CD4-positive, alpha-beta memory T cell (primary cell): Measurements from ENCODE around the gene ELMO1. TPM values are rescaled to one million over a fixed set of nuclear protein-coding genes. Genes with fewer than 3 reads are reported as not detected.

ENCODE experiments used
- CTCF ChIA-PET: fragments of 350-600 bp; sonication (Branson Sonifier 250); formaldehyde crosslinking; loops from one replicate; lab custom pipeline; 2021; ENCODE audit warnings: inconsistent platforms; ENCODE audit not compliant: partially characterized antibody; lab: Charles Lee
- POLR2A ChIA-PET: fragments of 350-600 bp; sonication (Branson Sonifier 250); formaldehyde crosslinking; loops from one replicate; lab custom pipeline; 2021; ENCODE audit not compliant: partially characterized antibody; lab: Charles Lee
- DNase-seq, 5 donors: peaks; one replicate each; pipeline versions ENCODE4 v3.0.0 to v3.0.0-alpha.2; 2020 to 2022; ENCODE audit warnings: mixed read lengths in 1 of 5
- H3K27ac ChIP-seq: one replicate; pipeline ENCODE4 v1.7.0; 2013; ENCODE audit warnings: low read depth, low read length
- H3K27me3 ChIP-seq: 2 replicates; pipeline ENCODE4 v1.7.0; 2013; ENCODE audit warnings: mild to moderate bottlenecking, low read length, moderate library complexity; ENCODE audit not compliant: insufficient read depth
- H3K36me3 ChIP-seq: 2 replicates; pipeline ENCODE4 v1.7.0; 2013; ENCODE audit warnings: mild to moderate bottlenecking, low read length, moderate library complexity; ENCODE audit not compliant: insufficient read depth
- H3K4me1 ChIP-seq: 2 replicates; pipeline ENCODE4 v1.7.0; 2013; ENCODE audit warnings: mild to moderate bottlenecking, low read length, moderate library complexity; ENCODE audit not compliant: insufficient read depth
- H3K4me3 ChIP-seq, 2 donors: one replicate each; pipeline ENCODE4 v1.7.0; 2013; ENCODE audit warnings: low read length in 2 of 2, mild to moderate bottlenecking in 1 of 2
- H3K9me3 ChIP-seq, 2 donors: one replicate each; pipeline ENCODE4 v1.7.0; 2013; ENCODE audit warnings: low read length in 2 of 2, control low read depth in 1 of 2; ENCODE audit not compliant: control insufficient read depth in 1 of 2
- H3K27ac Mint-ChIP-seq, 7 donors: one replicate each; pipeline ENCODE4 v1.8.0; 2020 to 2021; ENCODE audit warnings: mixed read lengths in 7 of 7, mild to moderate bottlenecking in 6 of 7, inconsistent platforms in 3 of 7, moderate library complexity in 3 of 7
- H3K27me3 Mint-ChIP-seq, 2 donors: one replicate each; pipeline ENCODE4 v1.8.0; 2020 to 2021; ENCODE audit warnings: mixed read lengths in 2 of 2
- H3K36me3 Mint-ChIP-seq, 2 donors: one replicate each; pipeline ENCODE4 v1.8.0; 2020 to 2021; ENCODE audit warnings: mixed read lengths in 2 of 2, inconsistent platforms in 1 of 2, mild to moderate bottlenecking in 1 of 2
- H3K4me1 Mint-ChIP-seq, 4 donors: one replicate each; pipeline ENCODE4 v1.8.0; 2020 to 2021; ENCODE audit warnings: mixed read lengths in 4 of 4, mild to moderate bottlenecking in 1 of 4
- H3K4me3 Mint-ChIP-seq, 8 donors: one replicate each; pipeline ENCODE4 v1.8.0; 2020 to 2021; ENCODE audit warnings: mixed read lengths in 8 of 8, mild to moderate bottlenecking in 7 of 8, moderate library complexity in 6 of 8, inconsistent platforms in 3 of 8
- H3K9me3 Mint-ChIP-seq, 8 donors: one replicate each; pipeline ENCODE4 v1.8.0; 2020 to 2021; ENCODE audit warnings: mixed read lengths in 8 of 8, mild to moderate bottlenecking in 5 of 8, inconsistent platforms in 3 of 8, moderate library complexity in 1 of 8
- intact Hi-C: fragments of 100-400 bp; cut with micrococcal nuclease; formaldehyde crosslinking; loops from one replicate; pipeline ENCODE4 v1.15.1; 2023
- polyA plus RNA-seq, 2 donors: library from polyadenylated mRNA; unstranded; fragments of 300-500 nt; fragmentation: Illumina TruSeq; gene quantifications; one replicate each; pipeline ENCODE4 v1.2.3, GENCODE V29; 2021
- total RNA-seq, 2 experiments: library from RNA; stranded (reverse); gene quantifications; one replicate each; pipeline ENCODE4 v1.2.3, GENCODE V29; 2021

The ELMO1 gene
- total and polyA plus RNA-seq, 4 experiments from 2014 or later: 45.1 to 131 (median 111) TPM

DNA sequence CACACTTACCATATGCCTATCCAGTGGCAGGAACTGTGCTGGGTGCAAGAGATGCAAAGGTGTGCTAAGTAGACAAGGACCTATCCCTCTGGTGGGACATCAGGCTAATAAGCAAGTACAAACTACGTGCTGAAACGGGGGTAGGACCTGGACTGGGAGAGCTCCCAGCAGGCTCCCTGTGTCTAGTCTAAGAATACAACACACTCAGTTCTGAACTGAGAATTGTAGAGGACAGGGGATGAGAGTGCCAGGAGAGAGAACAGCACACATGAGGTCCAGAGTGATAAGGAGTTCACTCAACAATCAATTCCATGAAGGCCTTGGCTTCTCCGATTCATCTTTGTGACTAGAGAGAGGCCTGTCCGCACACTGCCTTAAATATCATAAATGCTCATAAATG lies 253.7 kb downstream of the ELMO1 start:
- H3K9me3 Mint-ChIP-seq: peaks cover 0 to 2% (median 0%) of the 10 kb centered on the region in 8 donors
- intact Hi-C loops: loop anchor here (5.0 kb wide), 1 partner anchor 523 kb away; no protein-coding TSS in a partner anchor
- no peak for DNase-seq
- no peak overlapping the region for H3K4me3 Mint-ChIP-seq
- peak overlapping the region in 2 of 7 donors; percentile 35 to 44 for H3K27ac Mint-ChIP-seq
- peaks cover 15 to 25% (median 19%) of the 10 kb centered on the region in 4 donors for H3K4me1 Mint-ChIP-seq
- H3K36me3 Mint-ChIP-seq: peaks cover 43 to 52% of the 10 kb centered on the region in 2 donors
- no peaks in the 10 kb centered on the region for H3K27me3 ChIP-seq
- H3K4me3 ChIP-seq: no peak overlapping the region
- no peaks in the 10 kb centered on the region for H3K27me3 Mint-ChIP-seq
- peaks cover 31% of the 10 kb centered on the region for H3K36me3 ChIP-seq
- CTCF ChIA-PET: interaction anchor here (1.2 to 8.0 kb wide), 4 partner anchors 13 to 706 kb away, joined by 3 to 86 read pairs (median 10); no protein-coding TSS in a partner anchor
- no peaks in the 10 kb centered on the region for H3K9me3 ChIP-seq
- POLR2A ChIA-PET: no interaction called here
- H3K4me1 ChIP-seq: no peaks in the 10 kb centered on the region
- H3K27ac ChIP-seq: no peak overlapping the region

GRCh38 chr7:37193775-37194135 lies 254.9 kb downstream of the ELMO1 start:
- H3K9me3 Mint-ChIP-seq: no peaks in the 10 kb centered on the region
- Histone ChIP-seq H3K4me3 (no peak overlapping the region), H3K4me1 (no peaks in the 10 kb centered on the region), H3K9me3 (no peaks in the 10 kb centered on the region), H3K27ac (no peak overlapping the region), H3K27me3 (no peaks in the 10 kb centered on the region), H3K36me3 (peaks cover 31% of the 10 kb centered on the region)
- H3K27me3 Mint-ChIP-seq: no peaks in the 10 kb centered on the region
- H3K36me3 Mint-ChIP-seq: peaks cover 46 to 53% of the 10 kb centered on the region in 2 donors
- CTCF ChIA-PET: interaction anchor here (1.4 to 3.4 kb wide), 2 partner anchors 12 to 159 kb away, joined by 3 to 16 read pairs; no protein-coding TSS in a partner anchor
- no peak for DNase-seq
- POLR2A ChIA-PET: no interaction called here
- intact Hi-C loops: no loop called here
- H3K4me1 Mint-ChIP-seq: peaks cover 12 to 20% (median 16%) of the 10 kb centered on the region in 4 donors
- H3K4me3 Mint-ChIP-seq: no peak overlapping the region
- H3K27ac Mint-ChIP-seq: peak overlapping the region in 3 of 7 donors; percentile 0 to 7 (median 4)

DNA sequence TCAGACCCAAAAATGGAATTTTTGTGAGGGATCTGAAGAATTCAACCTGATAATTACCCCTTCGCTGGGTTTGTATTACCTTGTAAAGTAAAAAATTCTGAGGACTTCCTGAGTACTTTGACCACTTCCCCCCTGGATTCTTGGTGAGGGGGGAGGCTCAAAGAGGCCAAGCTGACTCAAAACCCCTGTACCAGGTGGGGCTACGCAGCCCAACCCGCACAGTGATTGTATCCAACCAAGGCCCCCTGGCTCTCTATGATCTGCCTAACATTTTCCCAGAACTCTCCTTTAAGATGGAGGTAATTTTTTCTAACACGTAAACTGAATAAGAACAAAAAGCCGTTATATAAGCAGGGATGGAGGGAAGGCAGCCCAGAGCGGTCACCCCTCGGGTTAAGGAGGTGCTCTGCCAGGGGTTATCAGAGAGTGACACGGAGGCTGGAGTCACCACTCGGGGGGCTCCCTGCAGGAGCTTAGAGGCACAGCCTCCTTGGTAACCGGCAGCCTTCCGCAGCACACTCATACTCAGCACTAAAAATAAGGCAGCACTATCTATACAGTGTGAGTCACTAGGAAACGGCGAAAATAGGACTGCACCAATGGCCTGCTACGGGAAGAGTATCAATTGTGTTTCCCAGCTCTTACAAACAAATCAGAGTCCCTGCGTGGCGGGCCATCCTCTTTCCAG lies 255.4 kb downstream of the ELMO1 start:
- no peak overlapping the region for H3K4me3 ChIP-seq
- peaks cover 31% of the 10 kb centered on the region for H3K36me3 ChIP-seq
- H3K4me1 Mint-ChIP-seq: peaks cover 9 to 21% (median 14%) of the 10 kb centered on the region in 4 donors
- no peak for DNase-seq
- H3K4me3 Mint-ChIP-seq: no peak overlapping the region
- POLR2A ChIA-PET: no interaction called here
- H3K9me3 Mint-ChIP-seq: no peaks in the 10 kb centered on the region
- H3K27ac ChIP-seq: no peak overlapping the region
- no peaks in the 10 kb centered on the region for H3K27me3 Mint-ChIP-seq
- no peaks in the 10 kb centered on the region for H3K4me1 ChIP-seq
- intact Hi-C loops: no loop called here
- no peaks in the 10 kb centered on the region for H3K9me3 ChIP-seq
- peak overlapping the region in 5 of 7 donors; percentile 4 to 57 (median 43) for H3K27ac Mint-ChIP-seq
- peaks cover 45 to 54% of the 10 kb centered on the region in 2 donors for H3K36me3 Mint-ChIP-seq
- CTCF ChIA-PET: interaction anchor here (1.4 to 3.4 kb wide), 2 partner anchors 11 to 160 kb away, joined by 3 to 16 read pairs; no protein-coding TSS in a partner anchor
- no peaks in the 10 kb centered on the region for H3K27me3 ChIP-seq

DNA sequence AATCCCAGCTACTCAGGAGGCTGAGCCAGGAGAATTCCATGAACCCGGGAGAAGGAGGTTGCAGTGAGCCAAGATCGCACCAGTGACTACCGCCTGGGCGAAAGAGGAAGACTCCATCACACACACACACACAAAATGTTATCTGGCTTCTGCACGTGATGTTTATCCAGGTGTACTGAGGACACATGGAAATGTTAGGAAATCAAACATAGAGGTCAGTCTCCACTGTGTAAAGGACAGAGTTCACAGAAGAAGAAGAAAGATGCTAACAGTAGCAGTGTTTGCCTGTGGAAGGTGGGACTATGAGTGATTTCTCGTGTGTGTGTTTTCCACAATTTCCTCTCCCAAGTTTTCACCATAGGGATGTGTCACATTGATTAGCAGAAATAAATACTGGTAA lies 256.9 kb downstream of the ELMO1 start:
- Mint-ChIP-seq H3K27ac (peak overlapping the region in 1 of 7 donors; percentile 18), H3K36me3 (peaks cover 42 to 50% of the 10 kb centered on the region in 2 donors)
- CTCF ChIA-PET: interaction anchor here (0.6 to 3.4 kb wide), 2 partner anchors 10 to 123 kb away, joined by 4 to 16 read pairs; no protein-coding TSS in a partner anchor

GRCh38 chr7:37187179-37187578 lies 261.5 kb downstream of the ELMO1 start:
- Mint-ChIP-seq H3K27me3 (no peaks in the 10 kb centered on the region), H3K36me3 (peaks cover 15 to 32% of the 10 kb centered on the region in 2 donors), H3K27ac (peak overlapping the region in 3 of 7 donors; percentile 0 to 2 (median 1)), H3K4me1 (peaks cover 6 to 16% (median 13%) of the 10 kb centered on the region in 4 donors), H3K4me3 (no peak overlapping the region), H3K9me3 (no peaks in the 10 kb centered on the region)
- ChIA-PET POLR2A (no interaction called here), CTCF (interaction anchor here (1.1 to 13.7 kb wide), 2 partner anchors 12 to 697 kb away, joined by 3 to 207 read pairs; no protein-coding TSS in a partner anchor)
- H3K4me3 ChIP-seq: no peak overlapping the region
- H3K27me3 ChIP-seq: no peaks in the 10 kb centered on the region
- peaks cover 4% of the 10 kb centered on the region for H3K36me3 ChIP-seq
- no peaks in the 10 kb centered on the region for H3K9me3 ChIP-seq
- intact Hi-C loops: loop anchor here (10.0 kb wide), 1 partner anchor 292 kb away; no protein-coding TSS in a partner anchor
- DNase-seq: no peak
- no peak overlapping the region for H3K27ac ChIP-seq
- no peaks in the 10 kb centered on the region for H3K4me1 ChIP-seq

More for the DNA sequence above, 256.9 kb downstream of the ELMO1 start:
- no peak overlapping the region for H3K27ac ChIP-seq
- DNase-seq: no peak
- no peaks in the 10 kb centered on the region for H3K27me3 Mint-ChIP-seq
- H3K4me1 ChIP-seq: no peaks in the 10 kb centered on the region
- H3K9me3 Mint-ChIP-seq: no peaks in the 10 kb centered on the region
- peaks cover 21% of the 10 kb centered on the region for H3K36me3 ChIP-seq
- intact Hi-C loops: no loop called here
- no peak overlapping the region for H3K4me3 Mint-ChIP-seq
- POLR2A ChIA-PET: no interaction called here
- H3K4me3 ChIP-seq: no peak overlapping the region
- peaks cover 14 to 32% (median 17%) of the 10 kb centered on the region in 4 donors for H3K4me1 Mint-ChIP-seq
- no peaks in the 10 kb centered on the region for H3K9me3 ChIP-seq
- H3K27me3 ChIP-seq: no peaks in the 10 kb centered on the region

DNA sequence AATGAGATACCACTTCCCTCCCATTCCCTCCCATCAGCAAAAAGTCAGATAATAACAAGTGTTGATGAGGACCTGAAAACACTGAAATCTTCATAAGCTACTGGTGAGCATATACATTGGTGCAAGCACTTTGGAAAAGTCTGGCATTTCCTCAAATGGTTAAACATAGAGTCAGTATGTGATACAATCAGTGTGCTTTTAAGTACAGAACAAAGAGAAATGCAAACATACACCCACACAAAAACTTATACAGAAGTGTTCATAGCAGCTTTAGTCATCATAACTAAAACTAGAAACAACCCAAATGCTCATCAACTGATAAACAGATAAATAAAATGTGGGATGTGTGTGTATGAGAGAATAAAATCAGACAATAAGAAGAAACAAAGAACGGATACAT lies 261.9 kb downstream of the ELMO1 start:
- H3K9me3 Mint-ChIP-seq: no peaks in the 10 kb centered on the region
- CTCF ChIA-PET: interaction anchor here (1.1 to 13.7 kb wide), 2 partner anchors 12 to 697 kb away, joined by 3 to 207 read pairs; no protein-coding TSS in a partner anchor

GRCh38 chr7:37181550-37181932 lies 267.1 kb downstream of the ELMO1 start:
- Mint-ChIP-seq H3K4me3 (no peak overlapping the region), H3K36me3 (peaks cover 20 to 24% of the 10 kb centered on the region in 2 donors), H3K9me3 (no peaks in the 10 kb centered on the region), H3K4me1 (peaks cover 3 to 12% (median 6%) of the 10 kb centered on the region in 4 donors), H3K27me3 (no peaks in the 10 kb centered on the region), H3K27ac (peak overlapping the region in 1 of 7 donors; percentile 47)
- no peaks in the 10 kb centered on the region for H3K27me3 ChIP-seq
- H3K4me3 ChIP-seq: no peak overlapping the region
- no peaks in the 10 kb centered on the region for H3K4me1 ChIP-seq
- CTCF ChIA-PET: interaction anchor here (0.6 to 13.7 kb wide), 52 partner anchors 9 to 863 kb away, joined by 3 to 207 read pairs (median 4); no protein-coding TSS in a partner anchor
- DNase-seq: no peak
- POLR2A ChIA-PET: interaction anchor here (0.8 to 1.9 kb wide), 5 partner anchors 172 to 694 kb away, joined by 3 to 9 read pairs (median 4); partner anchors contain the start of gene AOAH
- H3K27ac ChIP-seq: no peak overlapping the region
- peaks cover 10% of the 10 kb centered on the region for H3K36me3 ChIP-seq
- H3K9me3 ChIP-seq: no peaks in the 10 kb centered on the region
- intact Hi-C loops: loop anchor here (10.0 kb wide), 1 partner anchor 287 kb away; no protein-coding TSS in a partner anchor

More for the DNA sequence above, 261.9 kb downstream of the ELMO1 start:
- Histone ChIP-seq H3K9me3 (no peaks in the 10 kb centered on the region), H3K36me3 (peaks cover 4% of the 10 kb centered on the region), H3K4me1 (no peaks in the 10 kb centered on the region), H3K4me3 (no peak overlapping the region), H3K27me3 (no peaks in the 10 kb centered on the region), H3K27ac (no peak overlapping the region)
- H3K36me3 Mint-ChIP-seq: peaks cover 12 to 29% of the 10 kb centered on the region in 2 donors
- POLR2A ChIA-PET: no interaction called here
- no peak for DNase-seq
- H3K4me1 Mint-ChIP-seq: peaks cover 6 to 16% (median 12%) of the 10 kb centered on the region in 4 donors
- H3K27me3 Mint-ChIP-seq: no peaks in the 10 kb centered on the region
- no peak overlapping the region for H3K4me3 Mint-ChIP-seq
- intact Hi-C loops: loop anchor here (10.0 kb wide), 1 partner anchor 292 kb away; no protein-coding TSS in a partner anchor
- H3K27ac Mint-ChIP-seq: peak overlapping the region in 4 of 7 donors; percentile 0 to 26 (median 2)
